HG03439 (cell line): ENCODE data around the gene ARPC1A.
"Not testable (repeated sequence)": the region's sequence is repeated elsewhere in the genome, so short reads cannot be mapped to it uniquely, and the experiment has no call there.

Source experiments
- ATAC-seq: cut with Tn5 transposase; IDR thresholded peaks from one replicate; pipeline ENCODE4 v1.9.1; 2021; ENCODE audit warnings: mild to moderate bottlenecking, moderate library complexity; ENCODE audit not compliant: unreplicated experiment

ARPC1A gene

GRCh38 chr7:99325592-99326407 is at the start of gene ARPC1A:
Gene ARPC1A, plus strand, starts transcription at chr7:99325898. Its CDS starts 7,456 bp downstream, at chr7:99333354.
- ATAC-seq: peak; percentile 88

- ATAC-seq: no peak
Observed at GRCh38 chr7:99278180-99278579, 47.5 kb upstream of the ARPC1A start.

DNA sequence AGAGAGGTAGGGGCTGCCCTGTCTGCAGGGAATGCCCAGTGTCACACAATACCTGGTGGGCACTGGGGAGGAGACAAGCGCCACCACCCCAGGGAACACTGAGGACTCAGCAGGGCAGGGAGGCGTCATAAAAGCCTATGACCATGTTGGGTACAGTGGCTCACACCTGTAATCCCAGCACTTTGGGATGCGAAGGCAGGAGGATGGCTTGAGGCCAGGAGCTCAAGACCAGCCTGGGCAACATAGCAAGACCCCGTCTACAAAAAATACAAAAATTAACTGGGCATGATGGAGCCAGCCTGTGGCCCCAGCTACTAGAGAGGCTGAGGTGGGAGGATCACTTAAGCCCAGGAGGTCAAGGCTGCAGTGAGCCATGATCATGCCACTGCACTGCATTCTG is 41.5 kb upstream of the ARPC1A start:
- ATAC-seq: not testable (repeated sequence)

DNA sequence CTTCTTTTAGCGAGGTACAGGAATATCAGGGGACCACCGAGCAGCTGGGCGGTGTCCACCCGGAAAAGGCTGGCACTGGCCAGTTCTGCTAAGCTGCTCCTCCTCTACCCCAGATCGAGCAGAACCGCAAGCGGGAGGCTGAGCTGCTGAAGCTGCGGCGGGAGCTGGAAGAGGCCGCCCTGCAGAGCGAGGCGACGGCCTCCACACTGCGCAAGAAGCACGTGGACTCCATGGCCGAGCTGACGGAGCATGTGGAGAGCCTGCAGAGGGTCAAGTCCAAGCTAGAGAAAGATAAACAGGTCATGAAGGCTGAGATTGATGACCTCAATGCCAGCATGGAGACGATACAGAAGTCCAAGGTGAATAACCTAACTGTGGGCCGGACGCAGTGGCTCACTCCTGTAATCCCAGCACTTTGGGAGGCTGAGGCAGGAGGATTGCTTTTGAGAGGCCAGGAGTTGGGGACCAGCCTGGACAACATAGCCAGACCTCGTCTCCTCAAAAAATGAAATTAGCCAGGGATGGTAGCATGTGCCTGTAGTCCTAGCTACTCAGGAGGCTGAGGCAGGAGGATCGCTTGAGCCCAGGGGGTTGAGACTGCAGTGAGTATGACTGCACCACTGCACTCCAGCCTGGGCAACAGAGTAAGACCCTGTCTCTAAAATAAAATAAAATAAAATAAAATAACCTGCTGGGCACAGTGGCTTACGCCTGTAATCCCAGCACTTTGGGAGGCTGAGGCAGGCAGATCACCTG is 37.7 kb upstream of the ARPC1A start:
- ATAC-seq: no peak

- no peak for ATAC-seq
Observed at GRCh38 chr7:99289185-99289584, 36.5 kb upstream of the ARPC1A start.

DNA sequence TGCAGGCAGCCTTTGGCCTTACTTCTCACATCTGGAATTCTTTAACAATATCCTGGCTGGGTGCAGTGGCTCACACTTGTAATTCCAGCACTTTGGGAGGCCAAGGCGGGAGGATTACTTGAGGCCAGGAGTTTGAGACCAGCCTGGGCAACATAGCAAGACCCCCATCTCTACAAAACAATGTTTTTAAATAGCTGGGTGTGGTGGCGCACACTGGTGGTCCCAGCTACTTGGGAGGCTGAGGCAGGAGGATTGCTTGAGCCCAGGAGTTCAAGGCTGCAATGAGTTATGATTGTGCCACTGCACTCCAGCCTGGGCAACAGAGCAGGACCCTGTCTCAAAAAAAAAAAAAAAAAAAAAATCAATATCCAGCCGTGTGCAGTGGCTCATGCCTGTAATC is 35.5 kb upstream of the ARPC1A start:
- ATAC-seq: not testable (repeated sequence)

DNA sequence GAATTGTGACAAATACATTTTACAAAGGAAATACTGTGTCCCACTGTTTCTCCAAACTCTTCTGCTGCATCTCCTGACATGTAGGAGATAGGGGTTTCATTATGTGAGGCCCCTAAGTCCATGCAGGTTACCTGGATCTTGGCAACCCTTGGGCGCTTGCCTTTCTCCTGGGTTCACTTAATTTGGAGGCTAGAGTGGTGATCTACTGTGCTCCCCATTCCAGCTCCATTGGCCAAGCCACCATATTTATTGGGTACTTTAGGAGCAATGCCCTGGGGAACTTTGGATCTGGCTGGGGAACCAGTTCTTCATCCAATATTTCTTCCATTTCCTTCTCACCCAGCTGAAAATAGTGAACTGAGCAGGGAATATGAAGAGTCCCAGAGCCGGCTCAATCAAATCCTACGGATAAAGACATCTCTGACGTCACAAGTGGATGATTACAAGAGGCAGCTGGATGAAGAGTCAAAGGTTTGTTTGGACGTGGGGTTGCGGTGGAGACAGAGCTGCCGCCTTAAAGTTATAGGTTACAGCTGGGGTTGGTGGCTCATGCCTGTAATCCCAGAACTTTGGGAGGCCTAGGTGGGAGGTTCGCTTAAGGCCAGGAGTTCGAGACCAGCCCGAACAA is 34.6 kb upstream of the ARPC1A start:
- ATAC-seq: no peak

- no peak for ATAC-seq
Observed at GRCh38 chr7:99292127-99292526, 33.6 kb upstream of the ARPC1A start.

DNA sequence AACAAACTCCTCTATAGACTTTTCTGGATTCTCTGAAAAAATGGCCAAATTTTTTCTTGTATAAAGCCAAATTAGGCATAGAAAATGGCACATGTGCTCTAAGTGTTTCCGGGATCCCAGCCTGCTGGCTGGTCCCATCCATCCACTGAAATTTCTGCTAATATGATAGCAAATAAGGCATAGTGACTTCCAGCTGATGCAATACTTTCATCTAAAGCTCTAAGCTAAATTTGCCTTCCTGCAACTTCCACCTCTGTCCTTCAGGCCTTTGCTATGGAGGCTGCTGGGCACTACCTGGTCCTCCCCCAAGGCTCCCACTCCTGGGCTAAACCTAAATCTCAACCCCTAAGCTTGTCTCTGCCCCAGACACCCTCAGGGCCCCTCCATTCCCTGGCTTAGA is 32.5 kb upstream of the ARPC1A start:
- no peak for ATAC-seq

DNA sequence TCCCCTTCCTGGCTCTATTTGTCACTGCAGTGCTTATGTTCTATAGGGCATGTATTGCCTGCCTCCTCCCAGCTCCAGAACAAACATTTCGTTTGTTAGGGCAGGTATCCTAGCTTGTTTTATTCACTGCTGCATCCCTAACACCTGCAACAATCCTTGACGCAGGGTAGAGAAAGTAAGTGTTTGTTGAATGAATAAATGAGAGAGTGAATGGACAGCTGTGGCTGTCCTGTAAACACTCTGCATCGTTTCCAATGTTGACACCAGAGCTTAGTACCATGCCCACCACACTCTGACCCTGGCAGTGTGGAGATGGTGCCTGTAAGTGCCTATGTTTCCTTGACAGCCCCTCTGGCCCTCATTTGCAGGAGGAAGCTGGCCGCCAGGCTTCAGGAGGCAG is 32.0 kb upstream of the ARPC1A start:
- no peak for ATAC-seq

- no peak for ATAC-seq
Observed at GRCh38 chr7:99296471-99296870, 29.2 kb upstream of the ARPC1A start.

GRCh38 chr7:99301496-99301895 is 24.2 kb upstream of the ARPC1A start:
- ATAC-seq: no peak

DNA sequence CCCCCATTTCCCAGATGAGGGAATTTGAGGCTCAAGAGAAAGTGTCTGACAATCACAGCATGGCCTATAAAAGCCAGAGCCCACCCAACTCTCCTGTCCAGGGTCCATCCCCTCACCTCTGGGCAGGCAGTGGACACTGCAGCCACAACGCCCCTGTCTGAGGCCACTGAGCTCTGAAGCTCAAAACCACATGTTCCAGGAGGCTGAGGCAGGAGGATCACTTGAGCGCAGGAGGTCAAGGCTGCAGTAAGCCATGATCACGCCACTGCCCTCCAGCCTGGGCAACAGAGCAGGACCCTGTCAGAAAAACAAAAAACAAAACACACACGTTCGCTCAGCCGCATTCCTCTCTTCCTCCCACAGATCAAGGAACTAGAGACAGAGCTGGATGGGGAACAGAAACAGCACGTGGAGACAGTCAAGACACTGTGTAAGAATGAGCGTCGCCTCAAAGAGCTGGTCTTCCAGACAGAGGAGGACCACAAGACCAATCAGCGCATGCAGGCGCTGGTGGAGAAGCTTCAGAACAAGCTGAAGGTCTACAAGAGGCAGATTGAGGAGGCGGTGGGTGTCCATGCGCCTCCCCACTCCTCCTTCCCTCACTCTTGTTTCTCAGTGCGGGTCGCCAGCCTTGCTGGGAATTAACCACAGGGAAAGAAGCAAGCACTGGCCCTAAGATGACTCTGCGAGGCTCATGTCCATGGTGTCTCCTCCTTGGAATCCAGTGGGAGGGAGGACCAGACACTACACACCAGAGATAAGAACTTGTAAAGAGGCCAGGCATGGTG is 20.0 kb upstream of the ARPC1A start:
- ATAC-seq: no peak

- no peak for ATAC-seq
Observed at GRCh38 chr7:99308461-99309074, 17.1 kb upstream of the ARPC1A start.

GRCh38 chr7:99309111-99309510 is 16.6 kb upstream of the ARPC1A start:
- ATAC-seq: no peak

- no peak for ATAC-seq
Observed at GRCh38 chr7:99310004-99310403, 15.7 kb upstream of the ARPC1A start.

- ATAC-seq: no peak
Observed at GRCh38 chr7:99311702-99312101, 14.0 kb upstream of the ARPC1A start.

- ATAC-seq: no peak
Observed at GRCh38 chr7:99312316-99313203, 13.1 kb upstream of the ARPC1A start.

GRCh38 chr7:99313204-99313573 is 12.5 kb upstream of the ARPC1A start:
- ATAC-seq: no peak

- ATAC-seq: no peak
Observed at GRCh38 chr7:99314504-99314903, 11.2 kb upstream of the ARPC1A start.
